SK-N-SH treated with all-trans-retinoic acid at 6 μM for 48 hours (cell line): ENCODE results near the gene LPIN2.

Experiments used
- ATAC-seq: fragments of 200-7000 bp; cut with Tn5 transposase; 3 replicates; pipeline ENCODE4 v1.9.1; 2020; ENCODE audit warnings: mild to moderate bottlenecking, moderate library complexity
- ARNTL ChIP-seq: fragments of 450-650 bp; formaldehyde crosslinking; IDR thresholded peaks from 2 replicates; pipeline ENCODE4 v1.5.0; 2020; ENCODE audit warnings: low read depth, mild to moderate bottlenecking, moderate library complexity, borderline replicate concordance
- BACH2 ChIP-seq: fragments of 250-450 bp; sonication (Bioruptor Pico); IDR thresholded peaks from 2 replicates; pipeline ENCODE4 v1.9.0; 2021; ENCODE audit warnings: mild to moderate bottlenecking, borderline replicate concordance
- CSDC2 ChIP-seq: fragments of 250-450 bp; sonication (Bioruptor Pico); IDR thresholded peaks from 2 replicates; pipeline ENCODE4 v1.5.0; 2020; ENCODE audit warnings: mild to moderate bottlenecking, moderate library complexity
- ESRRG ChIP-seq: fragments of 250-450 bp; sonication (Bioruptor Pico); IDR thresholded peaks from 2 replicates; pipeline ENCODE4 v1.6.1; 2021; ENCODE audit warnings: mild to moderate bottlenecking
- GLIS3 ChIP-seq: fragments of 250-450 bp; sonication (Bioruptor Pico); IDR thresholded peaks from 2 replicates; pipeline ENCODE4 v1.5.0; 2020; ENCODE audit warnings: mild to moderate bottlenecking, moderate library complexity
- ISL1 ChIP-seq: fragments of 250-450 bp; sonication (Bioruptor Pico); IDR thresholded peaks from 2 replicates; pipeline ENCODE4 v2.1.2; 2022; ENCODE audit warnings: mild to moderate bottlenecking, moderate library complexity
- OSR1 ChIP-seq: fragments of 250-450 bp; sonication (Bioruptor Pico); IDR thresholded peaks from 2 replicates; pipeline ENCODE4 v1.8.0; 2022; ENCODE audit warnings: moderate library complexity, mild to moderate bottlenecking, inconsistent platforms
- PATZ1 ChIP-seq: fragments of 250-450 bp; sonication (Bioruptor Pico); IDR thresholded peaks from 2 replicates; pipeline ENCODE4 v1.8.0; 2020; ENCODE audit warnings: mild to moderate bottlenecking, moderate library complexity, borderline replicate concordance
- POU6F1 ChIP-seq: fragments of 250-450 bp; sonication (Bioruptor Pico); IDR thresholded peaks from 2 replicates; pipeline ENCODE4 v1.8.0; 2021; ENCODE audit warnings: low read depth, mild to moderate bottlenecking, moderate library complexity, borderline replicate concordance
- PPARA ChIP-seq: fragments of 250-450 bp; sonication (Bioruptor Pico); IDR thresholded peaks from 2 replicates; pipeline ENCODE4 v1.5.0; 2020; ENCODE audit warnings: mild to moderate bottlenecking, borderline replicate concordance
- RARB ChIP-seq: fragments of 250-450 bp; sonication (Bioruptor Pico); IDR thresholded peaks from 2 replicates; pipeline ENCODE4 v1.8.0; 2021; ENCODE audit warnings: mild to moderate bottlenecking, moderate library complexity
- SNAI2 ChIP-seq: fragments of 250-450 bp; sonication (Bioruptor Pico); IDR thresholded peaks from 2 replicates; pipeline ENCODE4 v1.5.0; 2020; ENCODE audit warnings: mild to moderate bottlenecking, moderate library complexity
- TCF4 ChIP-seq: fragments of 250-450 bp; sonication (Bioruptor Pico); IDR thresholded peaks from 2 replicates; pipeline ENCODE4 v1.8.0; 2021; ENCODE audit warnings: mild to moderate bottlenecking, moderate library complexity, borderline replicate concordance
- TOX ChIP-seq: fragments of 250-450 bp; sonication (Bioruptor Pico); IDR thresholded peaks from 2 replicates; pipeline ENCODE4 v1.8.0; 2021; ENCODE audit warnings: mild to moderate bottlenecking, moderate library complexity, borderline replicate concordance
- TSHZ2 ChIP-seq: fragments of 250-450 bp; sonication (Bioruptor Pico); IDR thresholded peaks from 2 replicates; pipeline ENCODE4 v1.5.0; 2020; ENCODE audit warnings: mild to moderate bottlenecking, moderate library complexity
- ZC3H10 ChIP-seq: fragments of 250-450 bp; sonication (Bioruptor Pico); IDR thresholded peaks from 2 replicates; pipeline ENCODE4 v1.5.1; 2021; ENCODE audit warnings: mild to moderate bottlenecking, moderate library complexity
- ZFP3 ChIP-seq: fragments of 250-450 bp; sonication (Bioruptor Pico); IDR thresholded peaks from 2 replicates; pipeline ENCODE4 v1.5.0; 2020; ENCODE audit warnings: mild to moderate bottlenecking, moderate library complexity
- ZFP30 ChIP-seq: fragments of 450-650 bp; formaldehyde crosslinking; IDR thresholded peaks from 2 replicates; pipeline ENCODE4 v1.5.0; 2022; ENCODE audit warnings: mild to moderate bottlenecking, moderate library complexity
- ZNF8 ChIP-seq: fragments of 450-650 bp; formaldehyde crosslinking; IDR thresholded peaks from 2 replicates; pipeline ENCODE4 v1.5.0; 2020; ENCODE audit warnings: mild to moderate bottlenecking, moderate library complexity
- TF ChIP-seq, protein P1 (sequence below): fragments of 250-450 bp; sonication (Bioruptor Pico); IDR thresholded peaks from 2 replicates; pipeline ENCODE4 v1.5.1; 2020; ENCODE audit warnings: low read depth, mild to moderate bottlenecking, moderate library complexity
- TF ChIP-seq, protein P2 (sequence below): fragments of 250-450 bp; sonication (Bioruptor Pico); IDR thresholded peaks from 2 replicates; pipeline ENCODE4 v1.5.1; 2021; ENCODE audit warnings: mild to moderate bottlenecking, moderate library complexity

LPIN2 gene

DNA sequence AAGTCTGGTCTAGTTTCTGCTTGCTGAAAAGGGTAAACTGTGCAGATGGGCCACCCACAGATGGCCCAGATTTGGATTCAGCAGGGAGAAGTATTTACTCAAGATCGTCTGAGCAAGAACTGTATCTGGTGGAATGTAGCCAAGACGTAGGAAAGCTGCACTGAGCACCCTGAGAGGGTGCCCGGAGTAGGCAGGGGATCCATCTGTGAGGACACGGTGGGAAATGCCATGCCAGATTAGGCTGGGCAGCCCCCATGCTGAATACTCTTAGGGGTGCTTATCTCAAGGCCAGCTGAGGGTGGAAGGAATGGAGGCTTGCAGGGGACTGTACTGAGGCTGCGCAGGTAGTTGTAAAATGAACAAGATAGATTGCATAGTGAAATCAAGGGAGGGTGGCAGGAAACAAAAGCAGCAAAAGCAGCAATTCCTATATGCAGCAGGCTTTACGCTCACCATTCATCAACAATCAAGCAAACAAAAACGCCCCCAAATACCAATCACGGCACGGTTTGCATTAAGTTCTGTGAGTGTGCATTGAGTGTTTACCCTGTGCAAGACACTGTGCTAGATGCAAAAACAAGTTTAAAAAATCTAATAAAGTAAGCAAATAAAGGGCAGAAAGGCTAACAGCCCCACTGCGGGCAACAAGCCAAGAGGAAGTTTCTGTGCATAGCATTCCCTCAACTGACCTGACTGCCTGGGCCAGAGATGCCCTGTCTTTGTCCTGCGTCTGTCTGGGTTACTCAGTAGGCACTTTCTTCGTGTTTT lies 32.2 kb upstream of the LPIN2 start:
- TF ChIP-seq GLIS3 (CRISPR knock-in tag): no peak
- TF ChIP-seq TOX (CRISPR knock-in tag): no peak
- no peak for TF ChIP-seq ZC3H10 (CRISPR knock-in tag)
- TF ChIP-seq ZFP30 (CRISPR knock-in tag): no peak
- TF ChIP-seq ISL1 (CRISPR knock-in tag): no peak
- TF ChIP-seq TSHZ2: no peak
- TF ChIP-seq POU6F1 (CRISPR knock-in tag): no peak
- TF ChIP-seq, all 23 proteins: peak for 0
- no peak; the same call in 2 of the 3 replicates for ATAC-seq

GRCh38 chr18:3042379-3042778 lies 29.4 kb upstream of the LPIN2 start:
- no peak for TF ChIP-seq ESRRG (CRISPR knock-in tag)
- no peak for TF ChIP-seq POU6F1 (CRISPR knock-in tag)
- no peak for TF ChIP-seq RARB
- no peak for TF ChIP-seq ZNF8 (CRISPR knock-in tag)
- TF ChIP-seq SNAI2 (CRISPR knock-in tag): no peak
- TF ChIP-seq GLIS3 (CRISPR knock-in tag): no peak
- no peak for TF ChIP-seq ISL1 (CRISPR knock-in tag)
- TF ChIP-seq ZC3H10 (CRISPR knock-in tag): no peak
- TF ChIP-seq PATZ1 (CRISPR knock-in tag): no peak
- ATAC-seq: no peak

- ATAC-seq: no peak
These were observed 28.9 kb upstream of the LPIN2 start for GRCh38 chr18:3041843-3042242.

DNA sequence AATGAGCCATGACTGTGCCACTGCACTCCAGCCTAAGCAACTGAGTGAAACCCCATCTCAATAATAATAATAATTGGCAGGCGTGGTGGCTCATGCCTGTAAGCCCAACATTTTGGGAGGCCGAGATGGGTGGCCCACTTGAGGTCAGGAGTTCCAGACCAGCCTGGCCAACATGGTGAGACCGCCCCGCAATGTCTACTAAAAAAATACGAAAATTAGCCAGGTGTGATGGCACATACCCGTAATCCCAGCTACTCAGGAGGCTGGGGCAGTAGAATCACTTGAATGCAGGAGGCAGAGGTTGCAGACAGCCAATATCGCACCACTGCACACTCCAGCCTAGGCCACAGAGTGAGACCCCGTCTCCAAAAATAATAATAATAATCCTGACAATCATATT lies 27.9 kb upstream of the LPIN2 start:
- ATAC-seq: no peak

More at GRCh38 chr18:3041843-3042242, 28.9 kb upstream of the LPIN2 start:
- TF ChIP-seq ARNTL: no peak
- TF ChIP-seq CSDC2 (CRISPR knock-in tag): no peak
- no peak for TF ChIP-seq ESRRG (CRISPR knock-in tag)

More for the DNA sequence above, 27.9 kb upstream of the LPIN2 start:
- TF ChIP-seq TSHZ2: no peak
- no peak for TF ChIP-seq BACH2 (CRISPR knock-in tag)
- TF ChIP-seq GLIS3 (CRISPR knock-in tag): no peak
- TF ChIP-seq ZNF8 (CRISPR knock-in tag): no peak
- no peak for TF ChIP-seq SNAI2 (CRISPR knock-in tag)
- no peak for TF ChIP-seq PPARA (CRISPR knock-in tag)
- TF ChIP-seq ZFP3 (CRISPR knock-in tag): no peak
- no peak for TF ChIP-seq ARNTL
- TF ChIP-seq, protein P1, sequence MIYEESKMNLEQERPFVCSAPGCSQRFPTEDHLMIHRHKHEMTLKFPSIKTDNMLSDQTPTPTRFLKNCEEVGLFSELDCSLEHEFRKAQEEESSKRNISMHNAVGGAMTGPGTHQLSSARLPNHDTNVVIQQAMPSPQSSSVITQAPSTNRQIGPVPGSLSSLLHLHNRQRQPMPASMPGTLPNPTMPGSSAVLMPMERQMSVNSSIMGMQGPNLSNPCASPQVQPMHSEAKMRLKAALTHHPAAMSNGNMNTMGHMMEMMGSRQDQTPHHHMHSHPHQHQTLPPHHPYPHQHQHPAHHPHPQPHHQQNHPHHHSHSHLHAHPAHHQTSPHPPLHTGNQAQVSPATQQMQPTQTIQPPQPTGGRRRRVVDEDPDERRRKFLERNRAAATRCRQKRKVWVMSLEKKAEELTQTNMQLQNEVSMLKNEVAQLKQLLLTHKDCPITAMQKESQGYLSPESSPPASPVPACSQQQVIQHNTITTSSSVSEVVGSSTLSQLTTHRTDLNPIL (CRISPR knock-in tag): no peak
- TF ChIP-seq ZC3H10 (CRISPR knock-in tag): no peak
- no peak for TF ChIP-seq TOX (CRISPR knock-in tag)
- no peak for TF ChIP-seq TCF4 (CRISPR knock-in tag)
- TF ChIP-seq, protein P2, sequence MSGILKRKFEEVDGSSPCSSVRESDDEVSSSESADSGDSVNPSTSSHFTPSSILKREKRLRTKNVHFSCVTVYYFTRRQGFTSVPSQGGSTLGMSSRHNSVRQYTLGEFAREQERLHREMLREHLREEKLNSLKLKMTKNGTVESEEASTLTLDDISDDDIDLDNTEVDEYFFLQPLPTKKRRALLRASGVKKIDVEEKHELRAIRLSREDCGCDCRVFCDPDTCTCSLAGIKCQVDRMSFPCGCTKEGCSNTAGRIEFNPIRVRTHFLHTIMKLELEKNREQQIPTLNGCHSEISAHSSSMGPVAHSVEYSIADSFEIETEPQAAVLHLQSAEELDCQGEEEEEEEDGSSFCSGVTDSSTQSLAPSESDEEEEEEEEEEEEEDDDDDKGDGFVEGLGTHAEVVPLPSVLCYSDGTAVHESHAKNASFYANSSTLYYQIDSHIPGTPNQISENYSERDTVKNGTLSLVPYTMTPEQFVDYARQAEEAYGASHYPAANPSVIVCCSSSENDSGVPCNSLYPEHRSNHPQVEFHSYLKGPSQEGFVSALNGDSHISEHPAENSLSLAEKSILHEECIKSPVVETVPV: no peak
- no peak for TF ChIP-seq OSR1 (CRISPR knock-in tag)
- no peak for TF ChIP-seq ZFP30 (CRISPR knock-in tag)
